Thyroid gland (tissue), 4 donors: ENCODE measurements around the gene LRRC74B. TPM values are rescaled to one million over a fixed set of nuclear protein-coding genes. Genes with fewer than 3 reads are reported as not detected.
"Not testable (repeated sequence)": the region's sequence is repeated elsewhere in the genome, so short reads cannot be mapped to it uniquely, and the experiment has no call there.

ENCODE experiments used
- DNase-seq, 2 donors: peaks; one replicate each; pipeline ENCODE4 v3.0.0-alpha.2; 2019
- H3K27ac ChIP-seq, 3 donors: fragments of 200-600 bp; sonication (generic); 1 replicate in 2 of 3; 2 replicates in 1 of 3; pipeline ENCODE4 v1.5.1; 2016 to 2019; ENCODE audit warnings: mild to moderate bottlenecking in 1 of 3, moderate library complexity in 1 of 3
- H3K27me3 ChIP-seq: fragments of 200-600 bp; sonication (generic); one replicate; pipeline ENCODE4 v1.5.1; 2019
- H3K36me3 ChIP-seq, 2 donors: fragments of 200-600 bp; sonication (generic); one replicate each; pipeline ENCODE4 v1.5.1; 2016 to 2019
- H3K4me1 ChIP-seq, 2 donors: fragments of 200-600 bp; sonication (generic); one replicate each; pipeline ENCODE4 v1.5.1; 2017 to 2019
- H3K4me3 ChIP-seq, 3 donors: fragments of 200-600 bp; sonication (generic); replicated peaks in 1 of 3; 1 replicate in 2 of 3; 2 replicates in 1 of 3; pipeline ENCODE4 v1.5.1; 2016; ENCODE audit warnings: mild to moderate bottlenecking in 1 of 3
- H3K9me3 ChIP-seq: fragments of 200-600 bp; sonication (generic); one replicate; pipeline ENCODE4 v1.5.1; 2017
- POLR2A ChIP-seq, 2 donors: fragments of 450-650 bp; IDR thresholded peaks; one replicate each; pipeline ENCODE4 v1.6.1; 2017; ENCODE audit warnings: antibody characterized with exemption in 2 of 2, mild to moderate bottlenecking in 2 of 2, moderate library complexity in 1 of 2
- WGBS, 2 donors: methylation state at CpG; one replicate each; pipeline ENCODE4 v1.1.5; 2017; 5-methylcytosine and 5-hydroxymethylcytosine counted together
- intact Hi-C: fragments of 100-400 bp; cut with DNase I; formaldehyde crosslinking; loops from one replicate; pipeline ENCODE4 v1.15.1; 2023
- total RNA-seq, 4 donors: library from RNA; depleted of rRNA; stranded (reverse); fragments of >200 nt; gene quantifications; one replicate each; pipeline ENCODE4 v1.2.3, GENCODE V29; 2016
- TF ChIP-seq, protein P1 (sequence below), 6 experiments: fragments of 200-600 bp in 3 of 6; fragments of 450-650 bp in 3 of 6; sonication (generic) in 3 of 6; IDR thresholded peaks; one replicate each; pipeline ENCODE4 v1.5.1; 2016 to 2019; ENCODE audit warnings: antibody characterized with exemption in 6 of 6, mild to moderate bottlenecking in 2 of 6, inconsistent platforms in 1 of 6, moderate library complexity in 1 of 6

LRRC74B gene
- total RNA-seq, 4 donors from 2014 or later = not detected

- H3K4me3 ChIP-seq = no peak overlapping the region
- no peak overlapping the region for H3K27ac ChIP-seq
- TF ChIP-seq, protein P1, sequence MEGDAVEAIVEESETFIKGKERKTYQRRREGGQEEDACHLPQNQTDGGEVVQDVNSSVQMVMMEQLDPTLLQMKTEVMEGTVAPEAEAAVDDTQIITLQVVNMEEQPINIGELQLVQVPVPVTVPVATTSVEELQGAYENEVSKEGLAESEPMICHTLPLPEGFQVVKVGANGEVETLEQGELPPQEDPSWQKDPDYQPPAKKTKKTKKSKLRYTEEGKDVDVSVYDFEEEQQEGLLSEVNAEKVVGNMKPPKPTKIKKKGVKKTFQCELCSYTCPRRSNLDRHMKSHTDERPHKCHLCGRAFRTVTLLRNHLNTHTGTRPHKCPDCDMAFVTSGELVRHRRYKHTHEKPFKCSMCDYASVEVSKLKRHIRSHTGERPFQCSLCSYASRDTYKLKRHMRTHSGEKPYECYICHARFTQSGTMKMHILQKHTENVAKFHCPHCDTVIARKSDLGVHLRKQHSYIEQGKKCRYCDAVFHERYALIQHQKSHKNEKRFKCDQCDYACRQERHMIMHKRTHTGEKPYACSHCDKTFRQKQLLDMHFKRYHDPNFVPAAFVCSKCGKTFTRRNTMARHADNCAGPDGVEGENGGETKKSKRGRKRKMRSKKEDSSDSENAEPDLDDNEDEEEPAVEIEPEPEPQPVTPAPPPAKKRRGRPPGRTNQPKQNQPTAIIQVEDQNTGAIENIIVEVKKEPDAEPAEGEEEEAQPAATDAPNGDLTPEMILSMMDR (IDR thresholded peaks at IDR 0.05) = no peak
- TF ChIP-seq POLR2A (IDR thresholded peaks at IDR 0.05) = no peak
- H3K4me1 ChIP-seq = peaks cover 4 to 11% of the 10 kb centered on the region in 2 donors
- intact Hi-C loops = no loop called here
- no peaks in the 10 kb centered on the region for H3K36me3 ChIP-seq
- DNase-seq = no peak
- WGBS, 2 donors = 90 to 94% methylated on average over 3 of the region's 3 CpGs
- H3K27me3 ChIP-seq = no peaks in the 10 kb centered on the region
- no peaks in the 10 kb centered on the region for H3K9me3 ChIP-seq
Measured at GRCh38 chr22:21033895-21034294, 11.9 kb upstream of the LRRC74B start.

GRCh38 chr22:21034989-21035388 lies 10.8 kb upstream of the LRRC74B start:
- 92 to 93% methylated on average over 3 of the region's 3 CpGs for WGBS, 2 donors
- Histone ChIP-seq H3K27me3 (no peaks in the 10 kb centered on the region), H3K4me3 (no peak overlapping the region), H3K4me1 (peaks cover 4 to 11% of the 10 kb centered on the region in 2 donors), H3K36me3 (no peaks in the 10 kb centered on the region), H3K9me3 (no peaks in the 10 kb centered on the region), H3K27ac (no peak overlapping the region)
- TF ChIP-seq, protein P1 (IDR thresholded peaks at IDR 0.05) = no peak
- no peak for TF ChIP-seq POLR2A (IDR thresholded peaks at IDR 0.05)
- intact Hi-C loops = no loop called here
- DNase-seq = no peak

DNA sequence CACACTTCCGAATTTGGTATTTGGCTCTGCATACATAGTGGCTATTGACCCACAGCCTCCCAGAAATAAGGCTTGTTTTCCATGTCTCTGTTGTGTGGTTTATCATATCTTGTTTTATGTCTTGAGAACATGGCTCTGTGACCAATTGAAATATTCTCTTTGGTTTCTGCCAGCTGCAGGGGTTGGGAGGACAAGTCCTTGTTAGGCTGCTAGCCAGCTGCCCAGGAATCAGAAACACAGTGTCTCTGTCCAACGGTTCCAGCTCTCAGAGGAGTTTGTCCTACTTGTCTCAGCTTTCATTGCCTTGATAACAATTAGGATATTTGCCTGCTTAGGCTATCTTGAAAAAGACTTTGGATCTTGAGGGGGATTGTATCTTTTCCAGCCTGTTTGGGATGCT lies 7.3 kb upstream of the LRRC74B start:
- no peak for DNase-seq
- Histone ChIP-seq H3K36me3 (no peaks in the 10 kb centered on the region), H3K4me1 (no peaks in the 10 kb centered on the region), H3K9me3 (no peaks in the 10 kb centered on the region), H3K27ac (no peak overlapping the region), H3K27me3 (no peaks in the 10 kb centered on the region), H3K4me3 (no peak overlapping the region)
- intact Hi-C loops = no loop called here
- TF ChIP-seq, protein P1 (IDR thresholded peaks at IDR 0.05) = no peak
- TF ChIP-seq POLR2A (IDR thresholded peaks at IDR 0.05) = no peak
- WGBS, 2 donors = 40 to 51% methylated on average over 2 of the region's 2 CpGs

- H3K27me3 ChIP-seq, H3K4me3 ChIP-seq, H3K4me1 ChIP-seq, H3K27ac ChIP-seq, DNase-seq, H3K36me3 ChIP-seq, intact Hi-C loops, H3K9me3 ChIP-seq: not testable (repeated sequence)
- WGBS, 2 donors = 94% methylated on average over 5 of the region's 5 CpGs
Measured at GRCh38 chr22:21039158-21039557, 6.6 kb upstream of the LRRC74B start.

- peaks cover 7 to 12% of the 10 kb centered on the region in 2 donors for H3K4me1 ChIP-seq
- no peak for DNase-seq
- no peaks in the 10 kb centered on the region for H3K27me3 ChIP-seq
- 78 to 87% methylated on average over 2 to 4 of the region's 4 CpGs for WGBS, 2 donors
- H3K9me3 ChIP-seq = no peaks in the 10 kb centered on the region
- intact Hi-C loops = no loop called here
- TF ChIP-seq, protein P1 (IDR thresholded peaks at IDR 0.05) = no peak
- TF ChIP-seq POLR2A (IDR thresholded peaks at IDR 0.05) = no peak
- H3K4me3 ChIP-seq = no peak overlapping the region
- H3K27ac ChIP-seq = no peak overlapping the region
- no peaks in the 10 kb centered on the region for H3K36me3 ChIP-seq
Measured at GRCh38 chr22:21041937-21042336, 3.8 kb upstream of the LRRC74B start.
